ENCODE measurements around the gene HMX3.

The HMX3 gene

GRCh38 chr10:123147635-123148413, 12.1 kb downstream of the HMX3 start, which contains the start of gene HMX2:
Gene HMX2, plus strand, starts transcription at chr10:123148136. Its CDS starts 243 bp downstream, at chr10:123148379.
- DNase-seq (ENCODE audit: low read depth): no peak

GRCh38 chr10:123148414-123149161, 12.8 kb downstream of the HMX3 start:
- DNase-seq (ENCODE audit: low read depth): no peak

GRCh38 chr10:123149162-123149567, 13.4 kb downstream of the HMX3 start:
- no peak for DNase-seq (ENCODE audit: low read depth)

GRCh38 chr10:123149568-123150270, 13.9 kb downstream of the HMX3 start:
- no peak for DNase-seq (ENCODE audit: low read depth)

- DNase-seq (ENCODE audit: low read depth): no peak
These were observed 14.7 kb downstream of the HMX3 start for GRCh38 chr10:123150271-123150985.

- no peak for DNase-seq (ENCODE audit: low read depth)
These were observed 15.4 kb downstream of the HMX3 start for GRCh38 chr10:123150986-123151736.

- DNase-seq (ENCODE audit: low read depth): no peak
These were observed 16.0 kb downstream of the HMX3 start for GRCh38 chr10:123151737-123152135.

GRCh38 chr10:123153486-123154091, 17.8 kb downstream of the HMX3 start:
- DNase-seq (ENCODE audit: low read depth): no peak

GRCh38 chr10:123154092-123154710, 18.4 kb downstream of the HMX3 start, which contains the start of gene BUB3:
Gene BUB3, plus strand, starts transcription at chr10:123154402. Its CDS starts 516 bp downstream, at chr10:123154918.
- peak; percentile 98 for DNase-seq (ENCODE audit: low read depth)

GRCh38 chr10:123154711-123155505, 19.1 kb downstream of the HMX3 start:
- no peak for DNase-seq (ENCODE audit: low read depth)

GRCh38 chr10:123156078-123156477, 20.3 kb downstream of the HMX3 start:
- DNase-seq (ENCODE audit: low read depth): no peak

GRCh38 chr10:123157210-123157609, 21.4 kb downstream of the HMX3 start:
- DNase-seq (ENCODE audit: low read depth): no peak

GRCh38 chr10:123158682-123159081, 22.9 kb downstream of the HMX3 start:
- DNase-seq (ENCODE audit: low read depth): no peak

GRCh38 chr10:123160311-123160980, 24.7 kb downstream of the HMX3 start:
- DNase-seq (ENCODE audit: low read depth): no peak

- no peak for DNase-seq (ENCODE audit: low read depth)
These were observed 28.5 kb downstream of the HMX3 start for GRCh38 chr10:123164319-123164718.

GRCh38 chr10:123165445-123166072, 29.8 kb downstream of the HMX3 start:
- DNase-seq (ENCODE audit: low read depth): no peak

GRCh38 chr10:123166618-123167017, 30.8 kb downstream of the HMX3 start:
- no peak for DNase-seq (ENCODE audit: low read depth)

- DNase-seq (ENCODE audit: low read depth): no peak
These were observed 35.2 kb downstream of the HMX3 start for GRCh38 chr10:123170961-123171360.

Data from GM04503 (cell line).